Right lobe of liver (tissue), 4 donors: ENCODE data around the gene CCM2.

Experiments used
- POLR2A ChIP-seq: fragments of 450-650 bp; IDR thresholded peaks from one replicate; pipeline ENCODE4 v1.6.1; 2017; ENCODE audit warnings: antibody characterized with exemption, mild to moderate bottlenecking
- TF ChIP-seq, protein P1 (sequence below), 4 donors: fragments of 200-600 bp in 3 of 4; fragments of 450-650 bp in 1 of 4; IDR thresholded peaks; one replicate each; pipeline versions ENCODE4 v1.5.1 to v1.8.0; 2016 to 2022; ENCODE audit warnings: antibody characterized with exemption in 4 of 4, mild to moderate bottlenecking in 2 of 4
- donor health status: DM: no; HTN: no; CAD: no.
- donor health status: DM: no; HTN: no; CAD: no.
- donor health status: DM: no; HTN: yes; CAD: no.

DNA sequence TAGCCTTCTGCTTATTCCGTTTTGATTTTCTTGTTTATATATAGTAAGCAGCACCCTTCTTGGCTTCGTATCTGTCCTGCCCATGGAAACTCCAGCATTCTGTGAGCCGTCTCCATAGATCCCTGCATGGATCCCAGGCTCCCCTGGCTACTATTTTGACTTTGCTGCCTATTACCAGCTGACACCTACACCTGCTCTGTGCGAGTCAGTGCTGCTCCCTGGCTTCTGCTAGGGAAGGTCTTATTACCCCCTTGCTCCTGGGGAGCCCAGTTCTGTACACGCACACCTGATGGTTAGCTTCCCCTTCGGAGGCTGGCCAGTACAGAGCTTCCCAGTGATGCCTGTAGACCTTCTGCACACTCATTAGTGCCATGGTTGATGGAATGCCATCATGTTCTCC is 53.4 kb downstream of the CCM2 start:
- no peak for TF ChIP-seq POLR2A
- TF ChIP-seq, protein P1, sequence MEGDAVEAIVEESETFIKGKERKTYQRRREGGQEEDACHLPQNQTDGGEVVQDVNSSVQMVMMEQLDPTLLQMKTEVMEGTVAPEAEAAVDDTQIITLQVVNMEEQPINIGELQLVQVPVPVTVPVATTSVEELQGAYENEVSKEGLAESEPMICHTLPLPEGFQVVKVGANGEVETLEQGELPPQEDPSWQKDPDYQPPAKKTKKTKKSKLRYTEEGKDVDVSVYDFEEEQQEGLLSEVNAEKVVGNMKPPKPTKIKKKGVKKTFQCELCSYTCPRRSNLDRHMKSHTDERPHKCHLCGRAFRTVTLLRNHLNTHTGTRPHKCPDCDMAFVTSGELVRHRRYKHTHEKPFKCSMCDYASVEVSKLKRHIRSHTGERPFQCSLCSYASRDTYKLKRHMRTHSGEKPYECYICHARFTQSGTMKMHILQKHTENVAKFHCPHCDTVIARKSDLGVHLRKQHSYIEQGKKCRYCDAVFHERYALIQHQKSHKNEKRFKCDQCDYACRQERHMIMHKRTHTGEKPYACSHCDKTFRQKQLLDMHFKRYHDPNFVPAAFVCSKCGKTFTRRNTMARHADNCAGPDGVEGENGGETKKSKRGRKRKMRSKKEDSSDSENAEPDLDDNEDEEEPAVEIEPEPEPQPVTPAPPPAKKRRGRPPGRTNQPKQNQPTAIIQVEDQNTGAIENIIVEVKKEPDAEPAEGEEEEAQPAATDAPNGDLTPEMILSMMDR (IDR thresholded peaks at IDR 0.05) = no peak
